GM23338 (cell line): ENCODE results near the gene ADAM11. TPM values are rescaled to one million over a fixed set of nuclear protein-coding genes. Genes with fewer than 3 reads are reported as not detected.
A peak's percentile ranks its signal among the peaks of the same experiment; 100 is the strongest.

ENCODE experiments used
- ATAC-seq: fragments of 200-7000 bp; cut with Tn5 transposase; 3 replicates; pipeline ENCODE4 v1.9.1; 2020
- DNase-seq: peaks from one replicate; pipeline ENCODE4 v3.0.0-alpha.2; 2015; ENCODE audit warnings: low spot score
- H2AFZ ChIP-seq: fragments of 200-600 bp; sonication (generic); 2 replicates; pipeline ENCODE4 v1.8.0; 2016; ENCODE audit warnings: antibody characterized with exemption, mild to moderate bottlenecking, moderate library complexity
- H3F3A ChIP-seq: fragments of 200-600 bp; sonication (generic); replicated peaks from 2 replicates; pipeline ENCODE4 v1.8.0; 2017; ENCODE audit warnings: antibody characterized with exemption, mixed run types, low read depth
- H3K27ac ChIP-seq: fragments of 200-600 bp; sonication (generic); 2 replicates; pipeline ENCODE4 v1.6.1; 2016; ENCODE audit warnings: low read depth
- H3K27me3 ChIP-seq: fragments of 200-600 bp; sonication (generic); 2 replicates; pipeline ENCODE4 v1.8.0; 2016; ENCODE audit warnings: mild to moderate bottlenecking, mixed run types, moderate library complexity; ENCODE audit not compliant: insufficient read depth
- H3K36me3 ChIP-seq: fragments of 200-600 bp; sonication (generic); 2 replicates; pipeline ENCODE4 v1.8.0; 2016; ENCODE audit warnings: mild to moderate bottlenecking; ENCODE audit not compliant: insufficient read depth
- H3K4me1 ChIP-seq: fragments of 200-600 bp; sonication (generic); 2 replicates; pipeline ENCODE4 v1.8.0; 2016; ENCODE audit warnings: mild to moderate bottlenecking, moderate library complexity; ENCODE audit not compliant: insufficient read depth
- H3K4me2 ChIP-seq: fragments of 200-600 bp; sonication (generic); 2 replicates; pipeline ENCODE4 v1.7.1; 2017; ENCODE audit warnings: mixed run types
- H3K4me3 ChIP-seq: fragments of 200-600 bp; sonication (generic); 2 replicates; pipeline ENCODE4 v1.6.1; 2016; ENCODE audit warnings: mixed run types
- H3K79me2 ChIP-seq: fragments of 200-600 bp; sonication (generic); replicated peaks from 2 replicates; pipeline ENCODE4 v1.8.0; 2017; ENCODE audit warnings: mild to moderate bottlenecking; ENCODE audit not compliant: insufficient read depth
- H3K9me2 ChIP-seq: fragments of 200-600 bp; sonication (generic); 2 replicates; pipeline ENCODE4 v1.8.0; 2017; ENCODE audit not compliant: insufficient read depth
- H4K20me1 ChIP-seq: fragments of 200-600 bp; sonication (generic); replicated peaks from 2 replicates; pipeline ENCODE4 v1.8.0; 2017; ENCODE audit warnings: mild to moderate bottlenecking; ENCODE audit not compliant: insufficient read depth
- H3K27ac Mint-ChIP-seq: 2 replicates; pipeline ENCODE4 v1.8.0; 2020; ENCODE audit warnings: inconsistent platforms, mild to moderate bottlenecking, moderate library complexity, mixed read lengths
- H3K27me3 Mint-ChIP-seq: 3 replicates; pipeline ENCODE4 v1.8.0; 2022; ENCODE audit warnings: low read depth, mild to moderate bottlenecking, moderate library complexity, mixed read lengths, inconsistent platforms; ENCODE audit not compliant: insufficient read depth, poor library complexity
- H3K36me3 Mint-ChIP-seq: 3 replicates; pipeline ENCODE4 v1.8.0; 2021; ENCODE audit warnings: low read depth, mild to moderate bottlenecking, inconsistent platforms, moderate library complexity, mixed read lengths
- H3K4me1 Mint-ChIP-seq: 3 replicates; pipeline ENCODE4 v1.8.0; 2020; ENCODE audit warnings: mild to moderate bottlenecking, inconsistent platforms, mixed read lengths
- H3K4me3 Mint-ChIP-seq: 3 replicates; pipeline ENCODE4 v1.8.0; 2021; ENCODE audit warnings: moderate library complexity, mild to moderate bottlenecking, inconsistent platforms, mixed read lengths
- H3K9me3 Mint-ChIP-seq: 3 replicates; pipeline ENCODE4 v1.8.0; 2020; ENCODE audit warnings: moderate library complexity, mild to moderate bottlenecking, inconsistent platforms, mixed read lengths
- CREB1 ChIP-seq: fragments of 250-450 bp; sonication (Bioruptor Pico); IDR thresholded peaks from 2 replicates; pipeline ENCODE4 v1.5.0; 2020; ENCODE audit warnings: low read depth, mild to moderate bottlenecking, moderate library complexity
- CTCF ChIP-seq, 2 experiments: fragments of 200-600 bp in 1 of 2; sonication (generic) in 1 of 2; conservative IDR thresholded peaks; 2 replicates each; pipeline versions ENCODE4 v1.5.1 to v1.6.1; 2016 to 2017; ENCODE audit warnings: antibody characterized with exemption in 2 of 2, low read depth in 2 of 2, mild to moderate bottlenecking in 2 of 2, moderate library complexity in 1 of 2
- EZH2 ChIP-seq: fragments of 200-600 bp; sonication (generic); IDR thresholded peaks from one replicate; pipeline ENCODE4 v1.8.0; 2017; ENCODE audit warnings: antibody characterized with exemption, mild to moderate bottlenecking, low read depth; ENCODE audit not compliant: unreplicated experiment
- EZH2phosphoT487 ChIP-seq: fragments of 200-600 bp; sonication (generic); IDR thresholded peaks from one replicate; pipeline ENCODE4 v1.8.1; 2018; ENCODE audit warnings: antibody characterized with exemption; ENCODE audit not compliant: unreplicated experiment
- JUNB ChIP-seq: IDR thresholded peaks from one replicate; pipeline ENCODE4 v1.6.1; 2016; ENCODE audit warnings: antibody characterized with exemption; ENCODE audit not compliant: unreplicated experiment
- NANOG ChIP-seq: IDR thresholded peaks from 2 replicates; pipeline ENCODE4 v1.6.1; 2016; ENCODE audit warnings: antibody characterized with exemption, borderline replicate concordance
- POLR2AphosphoS5 ChIP-seq: IDR thresholded peaks from 2 replicates; pipeline ENCODE4 v1.6.1; 2016; ENCODE audit warnings: antibody characterized with exemption, low read depth
- STAT1 ChIP-seq: IDR thresholded peaks from one replicate; pipeline ENCODE4 v1.6.1; 2016; ENCODE audit warnings: antibody characterized with exemption; ENCODE audit not compliant: unreplicated experiment
- ZNF114 ChIP-seq: fragments of 250-450 bp; sonication (Bioruptor Pico); IDR thresholded peaks from 2 replicates; pipeline ENCODE4 v1.5.0; 2020; ENCODE audit warnings: mild to moderate bottlenecking, moderate library complexity
- ZNF462 ChIP-seq: fragments of 250-450 bp; sonication (Bioruptor Pico); IDR thresholded peaks from 2 replicates; pipeline ENCODE4 v1.5.0; 2020; ENCODE audit warnings: mild to moderate bottlenecking, moderate library complexity
- polyA plus RNA-seq: library from polyadenylated mRNA; unstranded; fragments of >200 nt; fragmentation: Nextera tagmentation; extraction: Ambion mirVana; gene quantifications from 2 replicates; pipeline ENCODE4 v1.2.1, GENCODE V29; 2016
- total RNA-seq: library from RNA; depleted of rRNA; stranded (reverse); fragments of >200 nt; shearing (Covaris generic); gene quantifications from 2 replicates; pipeline ENCODE4 v1.2.3, GENCODE V29; 2014

The ADAM11 gene
- total and polyA plus RNA-seq, 2 experiments from 2014 or later = 0.55 to 4.7 TPM

GRCh38 chr17:44807093-44807816 lies 48.5 kb downstream of the ADAM11 start:
- Histone ChIP-seq H3K4me2 (no peak overlapping the region), H3K79me2 (peaks cover 93% of the 10 kb centered on the region), H2AFZ (no peak overlapping the region), H3F3A (peaks cover 2% of the 10 kb centered on the region; the same call in 1 of the 2 replicates), H3K4me3 (no peak overlapping the region), H3K9me2 (no peaks in the 10 kb centered on the region), H3K27ac (no peak overlapping the region), H4K20me1 (peaks cover 72% of the 10 kb centered on the region), H3K4me1 (peaks cover 9% of the 10 kb centered on the region; the same call in 1 of the 2 replicates), H3K36me3 (peaks cover 28% of the 10 kb centered on the region), H3K27me3 (no peaks in the 10 kb centered on the region)
- no peak overlapping the region for H3K27ac Mint-ChIP-seq
- no peak overlapping the region for H3K4me3 Mint-ChIP-seq
- H3K36me3 Mint-ChIP-seq = peaks cover 61% of the 10 kb centered on the region
- H3K9me3 Mint-ChIP-seq = no peaks in the 10 kb centered on the region
- ATAC-seq (no peak), DNase-seq (no peak)
- peaks cover 6% of the 10 kb centered on the region; the same call in 2 of the 3 replicates for H3K4me1 Mint-ChIP-seq
- peaks cover 9% of the 10 kb centered on the region for H3K27me3 Mint-ChIP-seq
- TF ChIP-seq CTCF (conservative IDR thresholded peaks at IDR 0.05; ENCODE audit: low read depth in 2 of 2) = no peak
- no peak for TF ChIP-seq EZH2phosphoT487

GRCh38 chr17:44807817-44808155 lies 49.0 kb downstream of the ADAM11 start:
- H3K4me1 Mint-ChIP-seq = peaks cover 6% of the 10 kb centered on the region; the same call in 2 of the 3 replicates
- H4K20me1 ChIP-seq = peaks cover 76% of the 10 kb centered on the region
- no peak overlapping the region for H3K4me3 Mint-ChIP-seq
- H3K9me2 ChIP-seq = no peaks in the 10 kb centered on the region
- peaks cover 27% of the 10 kb centered on the region for H3K36me3 ChIP-seq
- peaks cover 97% of the 10 kb centered on the region for H3K79me2 ChIP-seq
- H3K36me3 Mint-ChIP-seq = peaks cover 57% of the 10 kb centered on the region
- peaks cover 9% of the 10 kb centered on the region; the same call in 1 of the 2 replicates for H3K4me1 ChIP-seq
- no peak overlapping the region for H2AFZ ChIP-seq
- DNase-seq = no peak
- no peak overlapping the region for H3K27ac ChIP-seq
- no peak overlapping the region for H3K4me3 ChIP-seq
- no peak overlapping the region for H3K27ac Mint-ChIP-seq
- no peaks in the 10 kb centered on the region for H3K27me3 ChIP-seq
- H3K9me3 Mint-ChIP-seq = no peaks in the 10 kb centered on the region
- ATAC-seq = peak; percentile 33; the same call in 2 of the 3 replicates
- H3F3A ChIP-seq = peaks cover 2% of the 10 kb centered on the region; the same call in 1 of the 2 replicates
- peaks cover 9% of the 10 kb centered on the region for H3K27me3 Mint-ChIP-seq
- H3K4me2 ChIP-seq = no peak overlapping the region
- TF ChIP-seq NANOG (no peak), EZH2 (no peak), ZNF114 (CRISPR knock-in tag) (no peak), JUNB (no peak), CTCF (conservative IDR thresholded peaks at IDR 0.05; ENCODE audit: low read depth in 2 of 2) (no peak), POLR2AphosphoS5 (no peak), ZNF462 (CRISPR knock-in tag) (no peak), CREB1 (CRISPR knock-in tag) (no peak), STAT1 (no peak)
